GM21576 (cell line): ENCODE data around the gene SLC2A8.

ENCODE experiments used
- ATAC-seq: cut with Tn5 transposase; IDR thresholded peaks from one replicate; pipeline ENCODE4 v1.9.1; 2021; ENCODE audit warnings: mild to moderate bottlenecking, moderate library complexity; ENCODE audit not compliant: unreplicated experiment

Gene SLC2A8

DNA sequence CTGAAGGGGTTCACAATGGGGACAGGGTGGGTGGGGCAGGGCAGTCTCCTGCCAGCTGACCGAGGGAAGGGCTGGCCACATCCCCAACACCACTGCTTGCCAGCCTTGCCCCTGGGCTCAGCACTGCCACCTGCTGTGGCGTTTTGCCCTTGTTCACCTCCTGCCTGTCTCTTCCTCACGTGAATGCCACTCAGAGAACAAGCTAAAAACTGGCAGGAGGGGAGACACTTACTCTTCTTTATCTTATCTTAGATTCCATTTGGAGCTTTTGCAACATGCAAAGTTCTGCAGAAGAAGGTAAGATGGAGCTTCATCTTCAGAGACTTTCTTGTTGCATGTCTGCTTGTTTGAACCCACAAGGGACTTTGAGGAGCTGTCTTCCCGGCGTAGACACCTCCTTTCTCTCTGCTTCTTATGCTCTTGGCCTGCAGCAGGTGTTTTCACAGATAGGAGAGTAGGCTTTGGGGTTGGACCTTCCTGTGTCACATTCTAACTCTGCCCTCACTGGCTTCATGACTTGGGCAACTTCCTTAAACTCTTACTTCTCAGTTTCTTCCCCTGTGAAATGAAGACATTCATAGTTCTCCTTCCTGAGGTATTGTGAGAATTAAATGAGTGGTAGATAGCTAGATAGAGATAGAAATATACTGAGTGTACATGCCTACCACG is 58.5 kb downstream of the SLC2A8 start:
- no peak for ATAC-seq

DNA sequence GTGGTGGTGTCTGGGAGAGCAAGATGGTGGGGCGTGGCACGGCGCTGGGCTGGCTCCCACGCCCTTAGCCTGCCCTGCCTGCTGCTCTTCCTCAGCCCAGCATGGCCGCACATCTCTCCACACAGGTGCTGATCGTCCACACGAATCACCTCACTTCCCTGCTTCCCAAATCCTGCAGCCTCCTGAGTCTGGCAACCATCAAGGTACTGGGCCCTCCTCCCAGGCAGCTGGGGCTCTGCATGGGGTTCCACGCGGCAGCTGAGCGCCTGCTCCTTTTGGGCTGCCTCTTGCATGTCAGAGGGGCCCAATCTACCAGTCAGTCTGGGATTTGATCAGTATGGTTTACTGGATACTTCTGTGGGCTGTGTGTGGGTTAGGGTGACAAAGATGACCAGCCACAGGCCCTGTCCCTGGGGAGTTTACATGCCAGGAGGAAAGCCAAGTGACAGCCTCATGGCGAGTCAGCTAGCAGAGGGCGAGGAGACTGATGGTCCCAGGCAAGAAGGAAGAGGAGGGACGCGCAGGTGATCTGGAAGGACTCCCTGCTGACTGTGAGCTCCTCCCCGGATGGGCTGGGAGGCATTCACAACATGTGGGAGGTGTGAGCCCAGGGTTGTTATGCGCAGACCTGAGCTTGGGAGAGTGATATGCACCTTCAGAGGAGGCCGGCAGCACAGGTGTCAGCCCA is 60.4 kb downstream of the SLC2A8 start:
- no peak for ATAC-seq
